Measurements from ENCODE around the gene TMEM143. TPM values are rescaled to one million over a fixed set of nuclear protein-coding genes. Genes with fewer than 3 reads are reported as not detected.

TMEM143 gene
- total and polyA plus RNA-seq, 10 donors: 5.8 to 14.8 (median 9.1) TPM

DNA sequence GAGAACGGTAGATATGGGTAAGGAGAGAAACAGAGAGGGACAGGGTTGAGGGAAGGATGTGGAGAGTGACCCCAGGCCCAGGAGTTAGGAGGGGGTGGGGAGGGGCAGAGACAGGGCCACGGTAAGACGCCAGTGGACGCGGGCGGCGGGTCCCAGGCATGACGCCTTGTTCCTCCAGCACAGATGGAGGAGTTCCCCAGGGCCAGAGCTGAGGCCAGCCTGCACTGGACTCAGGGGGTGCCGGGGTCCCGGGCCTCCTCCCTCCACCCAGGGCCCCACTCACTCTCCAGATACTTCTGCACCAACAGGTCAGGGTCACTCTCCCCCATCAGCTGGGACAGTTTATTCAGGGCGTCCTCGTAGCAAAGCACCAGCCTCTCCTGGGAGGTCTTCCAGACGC, 60.4 kb downstream of the TMEM143 start:
- intact Hi-C loops (cut with DNase I; ENCODE audit: low total_unique reads): no loop called here
- TF ChIP-seq, protein P1, sequence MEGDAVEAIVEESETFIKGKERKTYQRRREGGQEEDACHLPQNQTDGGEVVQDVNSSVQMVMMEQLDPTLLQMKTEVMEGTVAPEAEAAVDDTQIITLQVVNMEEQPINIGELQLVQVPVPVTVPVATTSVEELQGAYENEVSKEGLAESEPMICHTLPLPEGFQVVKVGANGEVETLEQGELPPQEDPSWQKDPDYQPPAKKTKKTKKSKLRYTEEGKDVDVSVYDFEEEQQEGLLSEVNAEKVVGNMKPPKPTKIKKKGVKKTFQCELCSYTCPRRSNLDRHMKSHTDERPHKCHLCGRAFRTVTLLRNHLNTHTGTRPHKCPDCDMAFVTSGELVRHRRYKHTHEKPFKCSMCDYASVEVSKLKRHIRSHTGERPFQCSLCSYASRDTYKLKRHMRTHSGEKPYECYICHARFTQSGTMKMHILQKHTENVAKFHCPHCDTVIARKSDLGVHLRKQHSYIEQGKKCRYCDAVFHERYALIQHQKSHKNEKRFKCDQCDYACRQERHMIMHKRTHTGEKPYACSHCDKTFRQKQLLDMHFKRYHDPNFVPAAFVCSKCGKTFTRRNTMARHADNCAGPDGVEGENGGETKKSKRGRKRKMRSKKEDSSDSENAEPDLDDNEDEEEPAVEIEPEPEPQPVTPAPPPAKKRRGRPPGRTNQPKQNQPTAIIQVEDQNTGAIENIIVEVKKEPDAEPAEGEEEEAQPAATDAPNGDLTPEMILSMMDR (IDR thresholded peaks at IDR 0.05 in 8 of 11, conservative IDR thresholded peaks at IDR 0.05 in 3 of 11): no peak
- no peak for TF ChIP-seq POLR2A (IDR thresholded peaks at IDR 0.05)
- no peak for TF ChIP-seq POLR2AphosphoS5 (IDR thresholded peaks at IDR 0.05)
- Histone ChIP-seq H3K27ac (no peak overlapping the region), H3K9me3 (no peaks in the 10 kb centered on the region), H3K27me3 (replicated peaks in 1 of 7) (peaks cover 0 to 2% (median 0%) of the 10 kb centered on the region in 7 donors), H3K4me1 (no peaks in the 10 kb centered on the region), H3K36me3 (no peaks in the 10 kb centered on the region), H3K4me3 (no peak overlapping the region)
- WGBS, 5 donors: 86 to 96% (median 89%) methylated on average over 8 to 13 of the region's 13 CpGs
- DNase-seq: no peak

DNA sequence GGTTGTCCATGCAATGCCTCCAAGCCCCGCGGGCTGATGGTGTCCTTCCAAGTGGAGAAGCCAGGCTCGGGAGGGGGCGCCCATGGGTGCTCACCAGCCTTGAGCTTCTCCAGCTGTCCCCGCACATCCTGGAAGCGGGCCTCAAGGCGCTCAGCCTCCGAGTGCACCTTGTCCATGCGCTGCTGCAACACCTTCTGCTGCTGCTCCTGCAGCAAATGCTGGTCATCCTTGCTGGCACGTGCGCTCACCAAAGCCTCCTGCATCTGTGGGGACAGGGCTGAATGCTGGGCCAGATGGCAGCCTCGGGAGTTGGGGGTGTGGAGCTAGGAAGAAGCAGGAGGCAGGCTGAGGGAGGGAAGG, 61.2 kb downstream of the TMEM143 start:
- TF ChIP-seq POLR2AphosphoS5 (IDR thresholded peaks at IDR 0.05) (no peak), POLR2A (IDR thresholded peaks at IDR 0.05) (no peak)
- TF ChIP-seq, protein P1 (IDR thresholded peaks at IDR 0.05 in 8 of 11, conservative IDR thresholded peaks at IDR 0.05 in 3 of 11): no peak
- Histone ChIP-seq H3K27ac (no peak overlapping the region), H3K9me3 (no peaks in the 10 kb centered on the region), H3K36me3 (no peaks in the 10 kb centered on the region), H3K4me1 (no peaks in the 10 kb centered on the region), H3K27me3 (replicated peaks in 1 of 7) (peaks cover 0 to 7% (median 0%) of the 10 kb centered on the region in 7 donors), H3K4me3 (no peak overlapping the region)
- DNase-seq: no peak
- 83 to 94% (median 91%) methylated on average over 10 to 12 of the region's 12 CpGs for WGBS, 5 donors
- intact Hi-C loops (cut with DNase I; ENCODE audit: low total_unique reads): no loop called here

DNA sequence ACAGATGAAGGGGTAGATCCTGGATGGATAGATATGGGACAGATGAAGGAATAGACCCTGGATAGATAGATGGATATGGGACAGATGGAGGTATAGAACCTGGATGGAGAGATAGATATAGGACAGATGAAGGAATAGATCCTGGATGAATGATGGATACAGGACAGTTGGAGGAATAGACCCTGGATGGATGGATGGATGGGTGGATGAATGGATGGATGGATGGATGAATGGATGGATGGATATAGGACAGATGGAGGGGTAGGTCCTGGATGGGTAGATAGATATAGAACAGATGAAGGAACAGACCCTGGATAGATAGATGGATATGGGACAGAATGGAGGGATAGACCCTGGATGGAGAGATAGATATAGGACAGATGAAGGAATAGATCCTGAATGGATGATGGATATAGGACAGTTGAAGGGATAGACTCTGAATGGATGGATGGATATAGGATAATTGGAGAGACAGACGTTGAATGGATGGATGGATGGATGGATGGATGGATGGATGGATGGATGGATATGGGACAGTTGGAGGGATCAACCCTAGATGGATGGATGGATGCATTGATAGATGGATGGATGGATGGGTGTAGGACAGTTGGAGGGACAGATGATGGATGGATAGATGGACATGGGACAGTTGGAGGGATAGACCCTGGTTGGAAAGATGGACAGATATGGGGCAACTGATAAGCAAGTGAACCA, 61.7 kb downstream of the TMEM143 start:
- Histone ChIP-seq H3K27me3 (replicated peaks in 1 of 7) (peaks cover 0 to 7% (median 0%) of the 10 kb centered on the region in 7 donors), H3K4me3 (no peak overlapping the region), H3K27ac (no peak overlapping the region), H3K4me1 (no peaks in the 10 kb centered on the region), H3K9me3 (no peaks in the 10 kb centered on the region), H3K36me3 (no peaks in the 10 kb centered on the region)
- intact Hi-C loops (cut with DNase I; ENCODE audit: low total_unique reads): no loop called here
- TF ChIP-seq POLR2A (IDR thresholded peaks at IDR 0.05) (no peak), POLR2AphosphoS5 (IDR thresholded peaks at IDR 0.05) (no peak)
- TF ChIP-seq, protein P1 (IDR thresholded peaks at IDR 0.05 in 8 of 11, conservative IDR thresholded peaks at IDR 0.05 in 3 of 11): no peak
- WGBS, 5 donors: 88 to 95% (median 88%) methylated on average over 1 of the region's 1 CpG
- no peak for DNase-seq

DNA sequence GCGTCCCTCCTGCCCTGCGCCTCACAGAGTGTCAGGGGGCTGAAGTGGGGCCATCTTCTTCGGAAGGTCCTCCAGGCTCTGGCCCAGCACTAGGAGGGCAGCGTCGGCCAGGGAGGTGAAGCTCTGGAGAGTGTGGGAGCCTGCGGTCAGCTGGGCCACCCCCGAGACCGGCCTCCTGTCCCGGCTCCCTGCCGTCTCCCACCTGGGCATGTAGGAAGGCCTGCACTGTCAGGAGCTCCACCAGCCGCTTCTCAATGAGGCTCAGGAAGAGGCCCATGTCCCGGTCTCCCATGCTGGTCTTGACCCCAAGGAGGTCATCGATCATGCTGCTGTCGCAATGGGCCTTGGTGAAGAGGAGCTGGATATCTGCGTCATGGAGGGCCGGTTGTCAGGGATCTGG, 65.8 kb downstream of the TMEM143 start:
- Histone ChIP-seq H3K36me3 (no peaks in the 10 kb centered on the region), H3K27me3 (replicated peaks in 1 of 7) (peaks cover 0 to 35% (median 0%) of the 10 kb centered on the region in 7 donors), H3K4me3 (no peak overlapping the region), H3K9me3 (no peaks in the 10 kb centered on the region), H3K4me1 (no peaks in the 10 kb centered on the region), H3K27ac (no peak overlapping the region)
- intact Hi-C loops (cut with DNase I; ENCODE audit: low total_unique reads): no loop called here
- no peak for TF ChIP-seq POLR2AphosphoS5 (IDR thresholded peaks at IDR 0.05)
- TF ChIP-seq, protein P1 (IDR thresholded peaks at IDR 0.05 in 8 of 11, conservative IDR thresholded peaks at IDR 0.05 in 3 of 11): no peak
- TF ChIP-seq POLR2A (IDR thresholded peaks at IDR 0.05): no peak
- no peak for DNase-seq
- WGBS, 5 donors: 85 to 94% (median 91%) methylated on average over 14 to 16 of the region's 16 CpGs
